Testis (tissue), 3 donors: ENCODE measurements around the gene ATP2C1. TPM values are rescaled to one million over a fixed set of nuclear protein-coding genes. Genes with fewer than 3 reads are reported as not detected.

ENCODE experiments used
- DNase-seq: peaks from one replicate; pipeline ENCODE4 v3.0.0-alpha.2; 2019
- H3K27ac ChIP-seq, 2 donors: fragments of 200-600 bp; sonication (generic); one replicate each; pipeline ENCODE4 v1.5.1; 2019
- H3K27me3 ChIP-seq: fragments of 200-600 bp; sonication (generic); one replicate; pipeline ENCODE4 v1.5.1; 2019
- H3K36me3 ChIP-seq: fragments of 200-600 bp; sonication (generic); one replicate; pipeline ENCODE4 v1.5.1; 2017; ENCODE audit warnings: low read depth; ENCODE audit errors: missing control alignments
- H3K4me1 ChIP-seq: fragments of 200-600 bp; sonication (generic); one replicate; pipeline ENCODE4 v1.5.1; 2019
- H3K4me3 ChIP-seq, 2 donors: fragments of 200-600 bp; sonication (generic); one replicate each; pipeline ENCODE4 v1.5.1; 2017 to 2019
- H3K9me3 ChIP-seq: fragments of 200-600 bp; sonication (generic); one replicate; pipeline ENCODE4 v1.5.1; 2017
- POLR2A ChIP-seq: fragments of 450-650 bp; IDR thresholded peaks from one replicate; pipeline ENCODE4 v1.6.1; 2017; ENCODE audit warnings: antibody characterized with exemption, mild to moderate bottlenecking, moderate library complexity
- WGBS, 2 donors: methylation state at CpG; one replicate each; pipeline ENCODE4 v1.1.5; 2018; 5-methylcytosine and 5-hydroxymethylcytosine counted together
- intact Hi-C: fragments of 100-400 bp; cut with DNase I; formaldehyde crosslinking; loops from one replicate; pipeline ENCODE4 v1.15.1; 2023; ENCODE audit warnings: low total_unique reads
- polyA plus RNA-seq: library from polyadenylated mRNA; stranded (reverse); fragments of 350-450 nt; fragmentation: Illumina TruSeq; extraction: RNeasy Lipid Tissue Mini Kit (QIAGEN cat#74804); gene quantifications from one replicate; pipeline ENCODE4 v1.2.3, GENCODE V29; 2014; ENCODE audit warnings: low read depth, low replicate concordance; ENCODE audit not compliant: insufficient read depth
- total RNA-seq, 2 donors: library from RNA; depleted of rRNA; stranded (reverse); fragments of >200 nt; gene quantifications; one replicate each; pipeline ENCODE4 v1.2.3, GENCODE V29; 2016
- TF ChIP-seq, protein P1 (sequence below), 3 experiments: fragments of 450-650 bp in 2 of 3; fragments of 200-600 bp in 1 of 3; sonication (generic) in 1 of 3; IDR thresholded peaks; one replicate each; pipeline ENCODE4 v1.5.1; 2016 to 2019; ENCODE audit warnings: antibody characterized with exemption in 3 of 3, mild to moderate bottlenecking in 2 of 3, moderate library complexity in 1 of 3

Gene ATP2C1
- total and polyA plus RNA-seq, 3 donors from 2014 or later, result 51.0 to 103 (median 88.0) TPM

DNA sequence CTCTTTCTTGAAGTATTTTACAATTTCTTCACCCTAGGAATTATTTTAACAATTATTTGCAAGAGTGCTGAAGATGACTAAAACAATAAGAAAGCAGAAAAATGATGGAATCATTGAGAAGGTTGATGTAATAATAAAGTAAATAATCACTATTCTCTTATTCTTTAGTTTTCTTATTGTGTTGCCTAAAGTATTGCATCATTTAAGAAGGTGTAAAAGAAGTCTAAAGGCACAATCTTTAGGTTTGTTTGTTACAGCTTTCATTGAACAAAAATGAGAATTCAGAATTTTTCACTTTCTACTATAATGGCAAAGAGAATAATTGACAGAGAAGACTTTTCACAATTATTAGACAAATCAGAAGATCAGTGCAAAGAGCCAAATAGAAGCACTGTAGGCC is 67.6 kb downstream of the ATP2C1 start:
- Histone ChIP-seq H3K4me3 (no peak overlapping the region), H3K9me3 (no peaks in the 10 kb centered on the region), H3K27ac (no peak overlapping the region), H3K4me1 (no peaks in the 10 kb centered on the region), H3K36me3 (no peaks in the 10 kb centered on the region), H3K27me3 (no peaks in the 10 kb centered on the region)
- intact Hi-C loops, result no loop called here
- no peak for TF ChIP-seq POLR2A
- TF ChIP-seq, protein P1, sequence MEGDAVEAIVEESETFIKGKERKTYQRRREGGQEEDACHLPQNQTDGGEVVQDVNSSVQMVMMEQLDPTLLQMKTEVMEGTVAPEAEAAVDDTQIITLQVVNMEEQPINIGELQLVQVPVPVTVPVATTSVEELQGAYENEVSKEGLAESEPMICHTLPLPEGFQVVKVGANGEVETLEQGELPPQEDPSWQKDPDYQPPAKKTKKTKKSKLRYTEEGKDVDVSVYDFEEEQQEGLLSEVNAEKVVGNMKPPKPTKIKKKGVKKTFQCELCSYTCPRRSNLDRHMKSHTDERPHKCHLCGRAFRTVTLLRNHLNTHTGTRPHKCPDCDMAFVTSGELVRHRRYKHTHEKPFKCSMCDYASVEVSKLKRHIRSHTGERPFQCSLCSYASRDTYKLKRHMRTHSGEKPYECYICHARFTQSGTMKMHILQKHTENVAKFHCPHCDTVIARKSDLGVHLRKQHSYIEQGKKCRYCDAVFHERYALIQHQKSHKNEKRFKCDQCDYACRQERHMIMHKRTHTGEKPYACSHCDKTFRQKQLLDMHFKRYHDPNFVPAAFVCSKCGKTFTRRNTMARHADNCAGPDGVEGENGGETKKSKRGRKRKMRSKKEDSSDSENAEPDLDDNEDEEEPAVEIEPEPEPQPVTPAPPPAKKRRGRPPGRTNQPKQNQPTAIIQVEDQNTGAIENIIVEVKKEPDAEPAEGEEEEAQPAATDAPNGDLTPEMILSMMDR (IDR thresholded peaks at IDR 0.05), result no peak
- DNase-seq, result no peak

DNA sequence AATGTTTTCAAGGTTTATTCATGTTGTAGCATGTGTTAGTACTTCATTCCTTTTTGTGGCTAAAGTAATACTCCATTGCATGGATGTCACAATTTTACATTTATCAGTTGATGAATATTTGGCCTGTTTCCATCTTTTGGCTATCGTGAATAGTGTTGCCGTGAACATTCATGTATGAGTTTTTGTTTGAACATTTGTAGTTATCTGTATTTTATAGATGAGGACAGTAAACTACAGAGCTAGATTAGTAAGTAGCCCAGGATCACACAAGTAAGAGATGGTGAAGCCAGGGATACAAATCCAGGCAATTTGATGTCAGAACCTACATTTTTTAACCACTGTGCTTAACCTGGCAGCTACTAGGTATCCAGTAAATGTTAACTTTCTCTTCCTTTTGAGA is 69.6 kb downstream of the ATP2C1 start:
- Histone ChIP-seq H3K27ac (no peak overlapping the region), H3K4me1 (no peaks in the 10 kb centered on the region), H3K27me3 (no peaks in the 10 kb centered on the region), H3K4me3 (no peak overlapping the region), H3K36me3 (no peaks in the 10 kb centered on the region), H3K9me3 (no peaks in the 10 kb centered on the region)
- no peak for TF ChIP-seq POLR2A
- TF ChIP-seq, protein P1 (IDR thresholded peaks at IDR 0.05), result no peak
- DNase-seq, result no peak
- WGBS, 2 donors, result 80 to 85% methylated on average over 2 of the region's 2 CpGs
- intact Hi-C loops, result no loop called here

DNA sequence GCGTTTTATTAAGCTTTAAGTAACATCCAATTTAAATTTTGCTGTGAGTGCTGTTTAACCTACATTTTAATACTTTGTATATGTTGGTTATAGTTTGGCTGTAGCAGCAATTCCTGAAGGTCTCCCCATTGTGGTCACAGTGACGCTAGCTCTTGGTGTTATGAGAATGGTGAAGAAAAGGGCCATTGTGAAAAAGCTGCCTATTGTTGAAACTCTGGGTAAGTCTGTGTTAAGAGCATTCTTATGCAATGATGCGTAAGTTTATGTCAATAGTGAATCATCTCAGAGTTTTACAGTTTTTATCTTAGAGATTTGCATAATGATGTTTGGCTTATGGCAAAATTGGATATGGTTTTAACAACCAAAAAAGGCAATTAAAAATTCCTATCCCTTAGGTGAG is 70.0 kb downstream of the ATP2C1 start:
- 90 to 93% methylated on average over 3 of the region's 3 CpGs for WGBS, 2 donors
- no peaks in the 10 kb centered on the region for H3K36me3 ChIP-seq

DNA sequence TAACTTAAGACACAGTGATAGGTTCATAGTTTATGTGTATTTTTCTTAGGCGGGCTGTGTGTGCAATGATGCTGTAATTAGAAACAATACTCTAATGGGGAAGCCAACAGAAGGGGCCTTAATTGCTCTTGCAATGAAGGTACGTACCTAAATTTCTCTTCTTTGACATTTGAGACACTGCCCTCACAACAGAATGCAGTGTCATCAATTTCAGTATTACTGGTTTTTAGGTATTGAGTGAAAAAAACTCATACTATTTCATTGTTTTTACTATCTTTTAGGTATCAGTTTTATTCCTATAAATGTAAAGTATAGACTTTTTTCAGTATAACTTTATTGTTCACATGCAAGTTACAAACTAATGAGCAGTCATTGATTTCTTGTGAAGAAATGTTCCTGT is 73.4 kb downstream of the ATP2C1 start:
- DNase-seq, result no peak
- no peaks in the 10 kb centered on the region for H3K27me3 ChIP-seq
- TF ChIP-seq POLR2A, result no peak
- TF ChIP-seq, protein P1 (IDR thresholded peaks at IDR 0.05), result no peak
- no peaks in the 10 kb centered on the region for H3K36me3 ChIP-seq
- H3K27ac ChIP-seq, result no peak overlapping the region
- no peaks in the 10 kb centered on the region for H3K9me3 ChIP-seq
- intact Hi-C loops, result no loop called here
- no peaks in the 10 kb centered on the region for H3K4me1 ChIP-seq
- no peak overlapping the region for H3K4me3 ChIP-seq
- WGBS, 2 donors, result 98 to 100% methylated on average over 2 of the region's 2 CpGs

More for the DNA sequence above, 70.0 kb downstream of the ATP2C1 start:
- no peaks in the 10 kb centered on the region for H3K27me3 ChIP-seq
- intact Hi-C loops, result no loop called here
- no peak for DNase-seq
- H3K27ac ChIP-seq, result no peak overlapping the region
- TF ChIP-seq, protein P1 (IDR thresholded peaks at IDR 0.05), result no peak
- no peaks in the 10 kb centered on the region for H3K4me1 ChIP-seq
- H3K9me3 ChIP-seq, result no peaks in the 10 kb centered on the region
- no peak overlapping the region for H3K4me3 ChIP-seq

DNA sequence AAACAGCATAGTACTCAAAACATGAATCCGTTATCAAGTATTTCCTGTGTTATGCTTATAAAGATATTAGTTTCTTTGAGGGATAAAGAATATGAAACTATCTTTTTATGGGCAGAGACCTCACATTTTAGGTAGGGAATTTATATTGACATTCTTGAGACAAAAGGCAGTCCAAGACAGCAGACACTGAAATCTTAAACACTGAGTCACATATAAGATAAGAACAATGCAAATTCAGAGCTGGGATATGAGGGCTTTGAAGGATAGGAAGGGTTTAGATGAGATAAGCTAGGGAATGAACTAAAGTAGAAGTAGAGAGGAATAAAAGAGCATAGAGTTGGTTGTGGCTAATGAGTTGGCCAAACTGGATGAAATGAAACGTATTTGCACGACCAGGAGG is 74.3 kb downstream of the ATP2C1 start:
- Histone ChIP-seq H3K4me3 (no peak overlapping the region), H3K27me3 (no peaks in the 10 kb centered on the region), H3K36me3 (no peaks in the 10 kb centered on the region), H3K9me3 (no peaks in the 10 kb centered on the region), H3K4me1 (no peaks in the 10 kb centered on the region), H3K27ac (no peak overlapping the region)
- 71 to 96% methylated on average over 3 of the region's 3 CpGs for WGBS, 2 donors
- TF ChIP-seq POLR2A, result no peak
- TF ChIP-seq, protein P1 (IDR thresholded peaks at IDR 0.05), result no peak
- no peak for DNase-seq
- intact Hi-C loops, result no loop called here
